Fibroblast of skin of abdomen (primary cell): ENCODE data around the gene B4GALT3.

Experiments used
- DNase-seq: peaks from one replicate; pipeline ENCODE4 v3.0.0-alpha.2; 2013

B4GALT3 gene

DNA sequence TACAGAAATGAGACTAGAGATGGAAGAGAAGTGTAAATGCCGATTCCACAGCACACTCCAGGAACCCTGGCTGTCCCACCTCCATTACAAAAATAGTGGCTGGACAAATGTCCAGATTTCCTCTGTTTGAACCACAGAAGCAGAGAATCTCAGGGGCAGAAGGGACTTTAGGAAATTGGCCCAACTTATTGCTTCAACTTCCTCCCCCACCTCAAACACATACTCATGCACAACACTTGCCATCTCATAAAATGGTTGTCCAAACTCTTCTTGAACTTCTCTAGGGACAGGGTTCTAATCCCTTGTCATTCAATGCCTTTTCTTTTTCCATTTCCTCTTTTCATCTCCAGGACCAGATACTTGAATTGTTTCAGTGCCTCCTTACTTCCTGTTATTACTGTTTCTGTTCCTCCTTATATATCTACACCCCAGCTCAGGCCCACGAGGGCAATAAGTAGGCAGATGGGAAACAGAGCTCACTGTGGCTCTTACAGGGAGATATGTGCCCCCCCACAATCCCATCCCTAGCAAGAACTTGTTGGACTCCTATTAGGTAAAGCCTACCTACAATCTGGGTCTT, 8.5 kb upstream of the B4GALT3 start:
- no peak for DNase-seq

DNA sequence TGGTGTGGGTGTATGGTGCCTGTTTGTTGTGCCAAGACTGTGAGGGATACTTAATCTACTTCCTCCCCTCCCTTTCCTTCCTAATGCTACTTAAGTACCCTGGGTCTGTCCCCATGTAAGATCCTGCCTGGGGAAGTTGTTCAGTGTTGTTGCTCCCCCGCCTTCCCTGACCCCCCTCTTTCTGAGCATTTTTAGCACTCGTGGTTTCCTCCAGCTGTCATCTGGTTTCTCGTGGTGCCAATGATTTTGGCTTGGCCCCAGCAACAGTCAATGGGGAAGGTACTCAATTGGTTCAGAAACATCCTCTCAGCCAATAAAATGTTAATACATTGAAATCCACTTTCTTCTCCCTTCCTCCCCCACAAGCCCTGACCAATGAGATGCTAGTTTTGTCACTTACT, 8.0 kb upstream of the B4GALT3 start:
- peak; percentile 69 for DNase-seq

DNA sequence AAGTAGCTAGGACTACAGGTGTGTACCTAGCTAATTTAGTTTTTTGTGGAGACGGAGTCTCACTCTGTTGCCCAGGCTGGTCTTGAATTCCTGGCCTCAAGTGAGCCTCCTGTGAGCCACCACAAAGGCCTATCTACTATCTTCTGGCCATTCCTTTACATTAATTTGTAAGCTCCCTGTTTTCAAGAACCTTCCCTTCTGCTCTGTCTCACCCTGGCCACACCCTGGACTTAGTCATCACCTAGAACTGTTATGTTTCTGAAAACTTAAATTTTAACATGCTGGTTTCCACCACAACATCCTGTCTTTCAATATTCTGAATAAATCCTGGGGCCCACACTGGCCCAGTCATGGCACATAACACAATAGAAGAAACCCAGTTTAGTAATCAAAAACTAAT, 4.9 kb upstream of the B4GALT3 start:
- DNase-seq = peak; percentile 42

- no peak for DNase-seq
These were observed 3.3 kb upstream of the B4GALT3 start for GRCh38 chr1:161180639-161181038.

DNA sequence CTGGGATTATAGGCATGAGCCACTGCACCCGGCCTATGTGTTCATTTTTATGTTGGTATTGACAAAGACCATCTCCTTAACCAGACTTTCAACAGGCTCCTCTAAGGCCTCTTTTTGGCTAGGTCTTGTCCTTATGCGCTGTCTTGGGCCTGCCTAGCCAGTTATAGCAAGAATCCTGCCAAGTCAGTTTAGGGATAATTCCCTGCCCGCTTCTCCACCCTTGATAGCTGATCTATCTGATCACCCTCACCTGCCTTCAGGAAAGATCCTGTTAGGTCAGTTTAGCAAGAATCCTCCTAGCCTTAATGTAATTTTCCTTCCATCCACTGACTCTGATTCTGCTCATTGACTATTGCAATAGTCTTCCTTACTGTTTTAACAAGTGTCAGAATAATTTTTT, 2.4 kb upstream of the B4GALT3 start:
- no peak for DNase-seq

GRCh38 chr1:161177936-161178244, 583 bp upstream of the B4GALT3 start:
- no peak for DNase-seq

GRCh38 chr1:161176468-161177111, 717 bp downstream of the B4GALT3 start:
- no peak for DNase-seq

GRCh38 chr1:161175771-161176453, 1.4 kb downstream of the B4GALT3 start:
- DNase-seq = no peak

GRCh38 chr1:161174911-161175310, 2.4 kb downstream of the B4GALT3 start:
- DNase-seq = no peak

DNA sequence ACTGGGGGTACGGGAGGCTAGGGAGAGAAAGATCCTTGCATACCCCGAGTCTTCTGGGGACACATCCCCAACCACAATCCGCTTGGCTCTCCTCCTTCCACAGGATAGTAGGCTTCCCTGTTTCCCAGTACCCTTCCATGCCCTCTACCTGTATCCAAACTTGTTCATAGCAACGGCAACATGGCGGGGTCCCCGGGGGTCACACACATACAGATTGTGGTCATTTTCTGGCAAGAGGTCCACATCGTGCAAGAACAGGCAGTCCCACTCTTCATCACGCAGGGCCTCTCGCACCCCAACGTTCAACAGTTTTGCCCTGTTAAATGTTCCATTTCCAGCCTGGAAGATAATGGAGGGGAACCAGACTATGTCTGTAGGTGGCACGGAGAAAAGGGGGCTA, 3.6 kb downstream of the B4GALT3 start:
- no peak for DNase-seq

- DNase-seq = peak; percentile 94
These were observed 4.4 kb downstream of the B4GALT3 start for GRCh38 chr1:161172776-161173376.

DNA sequence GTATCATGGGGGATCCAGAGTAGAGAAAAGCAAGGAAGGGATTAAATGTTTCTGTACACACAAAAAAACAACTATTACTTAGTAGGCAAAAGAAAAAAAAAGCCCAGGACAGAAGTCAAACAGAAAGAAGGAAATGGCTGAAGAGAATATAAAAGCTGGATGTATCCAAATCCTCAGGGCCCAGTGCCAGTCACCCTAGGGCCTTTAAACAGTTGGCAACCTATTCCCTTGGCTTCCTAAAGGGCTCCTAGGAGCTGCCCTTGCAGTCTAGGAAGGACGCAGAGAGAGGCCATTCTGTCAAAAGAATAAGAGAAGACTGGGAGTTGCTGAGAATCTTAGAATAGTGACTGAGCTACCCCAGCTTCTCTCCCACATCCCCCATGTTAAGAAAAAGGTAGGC, 5.0 kb downstream of the B4GALT3 start:
- DNase-seq = no peak

GRCh38 chr1:161171696-161172095, 5.6 kb downstream of the B4GALT3 start:
- no peak for DNase-seq

DNA sequence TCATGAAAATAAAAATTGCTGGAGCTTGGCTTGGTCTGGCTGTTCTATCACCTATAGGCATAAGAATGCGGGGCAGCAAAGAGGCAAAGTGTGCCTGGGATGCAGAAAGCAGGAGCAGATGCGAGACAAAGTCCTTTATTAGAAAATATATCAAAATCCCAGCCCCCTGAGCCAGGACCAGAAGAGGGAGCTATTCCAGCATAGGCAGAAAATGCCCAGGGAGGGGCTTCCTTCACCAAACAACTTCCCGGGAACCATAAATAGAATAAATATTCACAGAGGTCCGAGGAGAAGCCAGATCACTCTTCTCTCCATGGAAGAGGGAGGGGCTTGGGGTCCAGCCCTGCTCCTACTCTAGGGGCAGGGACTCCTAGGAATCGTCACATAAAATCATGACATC, 6.1 kb downstream of the B4GALT3 start:
- DNase-seq = no peak

DNA sequence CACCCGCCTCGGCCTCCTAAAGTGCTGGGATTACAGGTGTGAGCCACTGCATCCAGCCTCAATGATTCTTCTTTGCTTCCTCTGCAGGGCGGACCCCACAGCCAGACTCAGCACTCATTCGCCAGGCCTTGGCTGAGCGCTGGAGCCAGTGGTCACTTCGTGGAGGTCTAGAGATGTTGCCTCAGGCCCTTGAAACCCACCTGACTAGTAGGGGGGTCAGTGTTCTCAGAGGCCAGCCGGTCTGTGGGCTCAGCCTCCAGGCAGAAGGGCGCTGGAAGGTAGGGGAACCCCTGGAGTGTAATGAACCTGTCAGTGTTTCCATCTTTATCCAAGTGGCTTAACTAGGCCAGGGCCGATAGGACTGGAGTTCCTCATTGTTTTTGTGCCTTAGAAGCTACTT, 8.4 kb downstream of the B4GALT3 start:
- no peak for DNase-seq

GRCh38 chr1:161166669-161167548, 10.4 kb downstream of the B4GALT3 start:
- no peak for DNase-seq

GRCh38 chr1:161165742-161166668, 11.3 kb downstream of the B4GALT3 start, which contains the start of gene PPOX:
TSS of gene PPOX (plus strand) at chr1:161166426. CDS start at chr1:161166848, 422 bp downstream.
- DNase-seq = peak; percentile 97

GRCh38 chr1:161164901-161165610, 12.3 kb downstream of the B4GALT3 start:
- DNase-seq = no peak

DNA sequence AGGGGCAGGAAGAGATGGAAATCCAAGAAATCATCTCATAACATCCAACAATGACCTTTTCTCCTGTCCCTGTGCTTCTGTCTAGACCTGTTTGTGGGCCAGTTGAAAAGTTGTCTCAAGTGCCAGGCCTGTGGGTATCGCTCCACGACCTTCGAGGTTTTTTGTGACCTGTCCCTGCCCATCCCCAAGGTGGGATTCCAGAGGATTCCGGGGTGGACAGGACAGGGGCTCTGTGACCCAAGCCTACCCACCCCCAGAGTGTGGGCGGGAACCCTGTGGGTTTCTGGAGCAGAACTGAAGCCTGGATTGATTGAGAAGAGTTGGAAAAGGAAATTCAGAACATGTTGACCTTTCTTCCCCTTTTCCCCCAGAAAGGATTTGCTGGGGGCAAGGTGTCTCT, 13.5 kb downstream of the B4GALT3 start:
- no peak for DNase-seq

- no peak for DNase-seq
These were observed 14.5 kb downstream of the B4GALT3 start for GRCh38 chr1:161162806-161163205.

- DNase-seq = no peak
These were observed 15.3 kb downstream of the B4GALT3 start for GRCh38 chr1:161162052-161162451.
